Sigmoid colon (tissue), 7 donors: ENCODE data around the gene ZDHHC20. TPM values are rescaled to one million over a fixed set of nuclear protein-coding genes. Genes with fewer than 3 reads are reported as not detected.

Experiments
- DNase-seq: peaks from one replicate; pipeline ENCODE4 v3.0.0-alpha.2; 2019
- H3K27ac ChIP-seq, 4 donors: fragments of 200-600 bp; sonication (generic); one replicate each; pipeline ENCODE4 v1.5.1; 2016 to 2019; ENCODE audit warnings: mild to moderate bottlenecking in 1 of 4
- H3K27me3 ChIP-seq, 3 donors: fragments of 200-600 bp; sonication (generic); one replicate each; pipeline ENCODE4 v1.5.1; 2019; ENCODE audit warnings: mild to moderate bottlenecking in 1 of 3
- H3K36me3 ChIP-seq, 4 donors: fragments of 200-600 bp; sonication (generic); one replicate each; pipeline ENCODE4 v1.5.1; 2016 to 2019
- H3K4me1 ChIP-seq, 4 donors: fragments of 200-600 bp; sonication (generic); one replicate each; pipeline ENCODE4 v1.5.1; 2017 to 2019
- H3K4me3 ChIP-seq, 4 donors: fragments of 200-600 bp; sonication (generic); one replicate each; pipeline ENCODE4 v1.5.1; 2017 to 2019; ENCODE audit warnings: mild to moderate bottlenecking in 2 of 4, moderate library complexity in 1 of 4
- H3K9me3 ChIP-seq, 4 donors: fragments of 200-600 bp in 3 of 4; sonication (generic) in 3 of 4; one replicate each; pipeline versions ENCODE4 v1.5.1 to v1.6.1; 2013 to 2019
- CTCF ChIP-seq, 4 experiments: fragments of 450-650 bp in 3 of 4; fragments of 200-600 bp in 1 of 4; IDR thresholded peaks; one replicate each; pipeline ENCODE4 v1.5.1; 2016 to 2019; ENCODE audit warnings: antibody characterized with exemption in 4 of 4, mild to moderate bottlenecking in 3 of 4, moderate library complexity in 2 of 4
- EP300 ChIP-seq, 4 donors: sonication (generic); formaldehyde crosslinking; IDR thresholded peaks; one replicate each; pipeline ENCODE4 v1.6.1; 2017; ENCODE audit warnings: antibody characterized with exemption in 4 of 4
- POLR2A ChIP-seq, 2 donors: fragments of 450-650 bp; IDR thresholded peaks; one replicate each; pipeline ENCODE4 v1.6.1; 2016; ENCODE audit warnings: antibody characterized with exemption in 2 of 2, mild to moderate bottlenecking in 2 of 2, moderate library complexity in 2 of 2
- POLR2AphosphoS5 ChIP-seq, 4 donors: sonication (generic); formaldehyde crosslinking; IDR thresholded peaks; one replicate each; pipeline ENCODE4 v1.6.1; 2017; ENCODE audit warnings: antibody characterized with exemption in 4 of 4
- WGBS, 2 donors: extraction: QIAGEN DNeasy Blood & Tissue Kit; methylation state at CpG; one replicate each; pipeline ENCODE4 v1.1.7; 2013; 5-methylcytosine and 5-hydroxymethylcytosine counted together
- intact Hi-C: fragments of 100-400 bp; cut with DNase I; formaldehyde crosslinking; loops from one replicate; pipeline ENCODE4 v1.15.1; 2023
- polyA plus RNA-seq, 3 donors: library from polyadenylated mRNA; stranded (reverse); fragments of 200-250 nt; gene quantifications; one replicate each; pipeline ENCODE4 v1.2.3, GENCODE V29; 2013
- total RNA-seq, 4 donors: library from RNA; depleted of rRNA; stranded (reverse); fragments of >200 nt; gene quantifications; one replicate each; pipeline ENCODE4 v1.1.0, GENCODE V29; 2016
- donor health status: healthy with polysubstance abuse.
- donor health status: Bipolar disorder and iron deficiency.
- donor health status: healthy.

Gene ZDHHC20
- total and polyA plus RNA-seq, 7 donors, result 14.4 to 56.7 (median 49.9) TPM

GRCh38 chr13:21354721-21355120 is 104.4 kb downstream of the ZDHHC20 start:
- H3K9me3 ChIP-seq, result no peaks in the 10 kb centered on the region
- H3K27ac ChIP-seq, result no peak overlapping the region
- H3K27me3 ChIP-seq, result no peaks in the 10 kb centered on the region
- intact Hi-C loops, result no loop called here
- no peaks in the 10 kb centered on the region for H3K4me1 ChIP-seq
- TF ChIP-seq EP300 (IDR thresholded peaks at IDR 0.05), result no peak
- no peak for TF ChIP-seq POLR2AphosphoS5 (IDR thresholded peaks at IDR 0.05)
- H3K36me3 ChIP-seq, result no peaks in the 10 kb centered on the region
- no peak for DNase-seq
- no peak overlapping the region for H3K4me3 ChIP-seq
- WGBS, 2 donors, result 92 to 94% methylated on average over 13 of the region's 13 CpGs

GRCh38 chr13:21348488-21349120 is 110.5 kb downstream of the ZDHHC20 start:
- no peak for TF ChIP-seq CTCF (IDR thresholded peaks at IDR 0.05)
- no peak for TF ChIP-seq EP300 (IDR thresholded peaks at IDR 0.05)
- no peak for TF ChIP-seq POLR2A (IDR thresholded peaks at IDR 0.05)
- no peak for TF ChIP-seq POLR2AphosphoS5 (IDR thresholded peaks at IDR 0.05)
- Histone ChIP-seq H3K27me3 (no peaks in the 10 kb centered on the region), H3K4me1 (no peaks in the 10 kb centered on the region), H3K27ac (no peak overlapping the region), H3K9me3 (no peaks in the 10 kb centered on the region), H3K4me3 (no peak overlapping the region), H3K36me3 (no peaks in the 10 kb centered on the region)
- intact Hi-C loops, result no loop called here
- DNase-seq, result no peak
- 73 to 83% methylated on average over 6 of the region's 6 CpGs for WGBS, 2 donors

GRCh38 chr13:21347753-21348318 is 111.3 kb downstream of the ZDHHC20 start:
- intact Hi-C loops, result no loop called here
- Histone ChIP-seq H3K4me3 (no peak overlapping the region), H3K36me3 (no peaks in the 10 kb centered on the region), H3K9me3 (no peaks in the 10 kb centered on the region), H3K27me3 (no peaks in the 10 kb centered on the region), H3K27ac (no peak overlapping the region), H3K4me1 (no peaks in the 10 kb centered on the region)
- 88 to 89% methylated on average over 10 of the region's 10 CpGs for WGBS, 2 donors
- TF ChIP-seq POLR2A (IDR thresholded peaks at IDR 0.05) (no peak), POLR2AphosphoS5 (IDR thresholded peaks at IDR 0.05) (no peak), EP300 (IDR thresholded peaks at IDR 0.05) (no peak), CTCF (IDR thresholded peaks at IDR 0.05) (no peak)
- DNase-seq, result no peak

- TF ChIP-seq EP300 (IDR thresholded peaks at IDR 0.05), result no peak
- no peak for TF ChIP-seq POLR2A (IDR thresholded peaks at IDR 0.05)
- no peak for TF ChIP-seq POLR2AphosphoS5 (IDR thresholded peaks at IDR 0.05)
- no peak for TF ChIP-seq CTCF (IDR thresholded peaks at IDR 0.05)
- DNase-seq, result no peak
- no peaks in the 10 kb centered on the region for H3K36me3 ChIP-seq
- WGBS, 2 donors, result 56 to 68% methylated on average over 9 of the region's 9 CpGs
- no peaks in the 10 kb centered on the region for H3K9me3 ChIP-seq
- no peaks in the 10 kb centered on the region for H3K27me3 ChIP-seq
- H3K27ac ChIP-seq, result no peak overlapping the region
- H3K4me1 ChIP-seq, result no peaks in the 10 kb centered on the region
- no peak overlapping the region for H3K4me3 ChIP-seq
- intact Hi-C loops, result no loop called here
Measured at GRCh38 chr13:21344662-21345176, 114.4 kb downstream of the ZDHHC20 start.

GRCh38 chr13:21343659-21344058 is 115.4 kb downstream of the ZDHHC20 start:
- no peaks in the 10 kb centered on the region for H3K27me3 ChIP-seq
- TF ChIP-seq POLR2AphosphoS5 (IDR thresholded peaks at IDR 0.05) (no peak), CTCF (IDR thresholded peaks at IDR 0.05) (no peak), POLR2A (IDR thresholded peaks at IDR 0.05) (no peak), EP300 (IDR thresholded peaks at IDR 0.05) (no peak)
- H3K27ac ChIP-seq, result no peak overlapping the region
- no peaks in the 10 kb centered on the region for H3K9me3 ChIP-seq
- H3K4me3 ChIP-seq, result no peak overlapping the region
- DNase-seq, result no peak
- intact Hi-C loops, result no loop called here
- 79 to 91% methylated on average over 4 of the region's 4 CpGs for WGBS, 2 donors
- no peaks in the 10 kb centered on the region for H3K4me1 ChIP-seq
- no peaks in the 10 kb centered on the region for H3K36me3 ChIP-seq
